T-helper 1 cell (primary cell): ENCODE results near the gene RNASE11.
"Not testable (repeated sequence)": the region's sequence is repeated elsewhere in the genome, so short reads cannot be mapped to it uniquely, and the experiment has no call there.

Experiments
- DNase-seq, 5 donors: peaks; one replicate each; pipeline ENCODE4 v3.0.0-alpha.2; 2012 to 2020
- total RNA-seq, 4 donors: gene quantifications; one replicate each; lab custom pipeline; 2026; lab: John Stamatoyannopoulos, UW

The RNASE11 gene
- total RNA-seq, result 0 reads per million in 4 donors

DNA sequence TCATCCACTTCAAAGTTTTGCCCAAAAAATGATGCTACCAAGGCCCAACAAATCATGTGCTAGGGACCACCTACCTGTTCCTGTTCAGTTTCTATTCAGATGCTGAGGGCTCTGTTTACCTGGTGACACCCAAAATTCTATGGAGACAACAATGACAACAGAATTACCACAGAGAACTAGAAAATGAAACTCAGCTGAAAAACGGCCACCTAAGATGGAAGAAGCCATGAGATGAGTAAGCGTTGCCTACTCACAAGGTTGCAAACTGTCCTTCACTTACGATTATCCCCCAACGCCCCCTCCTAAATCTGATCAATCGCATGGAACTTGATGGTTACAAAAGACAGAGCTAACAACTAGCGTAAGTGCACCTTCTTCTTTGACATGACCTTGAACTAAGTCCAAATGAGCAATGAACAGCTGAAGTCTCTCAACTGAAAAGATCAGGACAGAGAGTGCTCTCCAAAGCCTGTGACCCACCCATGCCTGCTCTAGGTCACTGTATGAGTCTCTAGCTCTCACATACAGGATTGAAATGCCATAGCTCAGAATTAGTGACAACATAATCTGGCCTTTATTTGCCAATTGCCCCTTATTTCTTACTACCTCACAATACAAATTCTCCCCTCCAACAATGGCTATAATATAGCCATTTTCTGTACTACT, at the start of gene RNASE11:
Gene RNASE11 (minus strand): TSS at position 513 of the 666 bp plus-strand sequence.
- DNase-seq, result peak in 1 of 5 donors; percentile 16

DNA sequence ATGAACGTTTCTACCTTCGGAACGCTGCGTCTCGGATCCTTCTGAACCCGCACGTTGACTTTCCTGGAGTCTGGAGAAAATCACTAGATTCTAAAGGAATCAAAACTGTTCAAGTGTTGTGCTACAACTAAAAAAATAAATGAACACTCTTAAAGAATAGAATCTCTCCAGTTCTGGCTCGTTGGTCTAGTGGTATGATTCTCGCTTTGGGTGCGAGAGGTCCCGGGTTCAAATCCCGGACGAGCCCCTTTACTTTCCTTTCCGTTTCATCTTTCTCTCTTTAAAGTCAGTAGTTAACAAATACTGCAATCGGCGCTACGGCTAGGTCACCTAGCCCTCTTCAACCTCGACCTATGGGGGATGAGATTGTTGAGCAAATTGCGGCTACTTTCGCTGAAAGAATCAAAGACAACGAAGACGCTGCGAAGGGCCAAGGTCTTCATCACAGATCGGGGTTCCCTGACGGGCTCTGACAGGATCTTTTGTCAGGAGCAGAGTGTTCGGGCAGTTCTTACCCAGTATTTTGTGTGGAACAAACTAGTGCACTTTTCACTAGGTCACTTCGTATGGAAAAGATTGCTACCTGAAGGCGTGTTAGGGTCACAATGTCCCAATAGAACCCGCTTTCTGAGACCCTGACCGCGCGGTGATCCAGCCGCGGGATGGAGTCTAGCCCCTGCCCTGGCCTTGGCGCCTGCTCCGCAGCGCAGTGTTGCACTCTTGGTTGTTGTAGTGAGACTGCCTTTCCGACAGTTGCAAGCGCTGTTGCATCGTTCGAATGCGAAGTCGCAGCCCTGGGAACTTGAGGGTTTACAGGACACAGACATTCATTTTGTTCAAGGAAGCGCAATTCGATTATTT, 45.3 kb upstream of the RNASE11 start:
- peak in 3 of 5 donors; percentile 29 to 84 (median 50) for DNase-seq

DNA sequence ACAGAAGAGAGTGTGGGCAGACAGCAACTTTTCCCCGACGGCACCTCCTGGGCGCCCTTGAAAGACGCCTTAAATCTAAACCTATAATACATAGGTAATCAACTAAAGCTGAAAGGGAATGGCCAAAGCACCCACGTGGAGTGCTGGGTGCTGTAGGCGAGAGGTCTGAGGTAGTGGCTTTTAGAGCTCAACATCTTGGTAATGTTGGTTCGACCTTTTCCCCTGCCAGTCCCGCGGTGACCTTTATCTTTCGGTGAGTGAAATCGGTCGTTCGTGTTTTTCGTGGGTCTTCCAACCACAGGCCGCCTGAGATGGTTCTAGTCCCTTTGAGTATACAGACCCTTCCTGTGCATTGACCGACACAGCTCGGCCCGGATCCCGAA, 44.6 kb upstream of the RNASE11 start:
- no peak for DNase-seq

DNA sequence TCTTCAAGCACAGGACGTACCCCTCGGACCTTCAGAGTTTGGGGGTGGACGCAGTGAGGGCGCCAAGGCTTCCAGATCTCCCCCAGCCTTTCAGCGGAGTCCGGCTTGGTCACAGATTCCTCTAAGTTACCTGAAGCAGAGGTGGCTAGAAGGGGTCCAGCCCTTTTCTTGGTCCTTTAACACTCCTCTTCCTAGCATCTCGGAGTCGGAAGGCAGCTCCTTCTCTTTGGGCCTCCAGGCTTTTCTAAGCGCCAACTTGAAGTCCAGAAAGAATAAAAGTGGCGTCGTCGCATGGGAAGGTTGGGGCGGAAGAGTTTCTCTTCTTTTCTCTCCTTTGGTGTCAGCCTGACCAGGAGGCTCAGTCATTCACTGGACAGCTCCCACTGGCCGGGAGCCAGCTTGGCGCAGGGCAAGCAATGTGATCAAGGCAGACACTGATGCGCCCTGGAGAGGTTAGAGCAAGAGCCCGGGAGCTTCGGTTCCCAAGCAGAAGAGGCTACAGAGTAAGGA, 44.1 kb upstream of the RNASE11 start:
- DNase-seq, result no peak

DNA sequence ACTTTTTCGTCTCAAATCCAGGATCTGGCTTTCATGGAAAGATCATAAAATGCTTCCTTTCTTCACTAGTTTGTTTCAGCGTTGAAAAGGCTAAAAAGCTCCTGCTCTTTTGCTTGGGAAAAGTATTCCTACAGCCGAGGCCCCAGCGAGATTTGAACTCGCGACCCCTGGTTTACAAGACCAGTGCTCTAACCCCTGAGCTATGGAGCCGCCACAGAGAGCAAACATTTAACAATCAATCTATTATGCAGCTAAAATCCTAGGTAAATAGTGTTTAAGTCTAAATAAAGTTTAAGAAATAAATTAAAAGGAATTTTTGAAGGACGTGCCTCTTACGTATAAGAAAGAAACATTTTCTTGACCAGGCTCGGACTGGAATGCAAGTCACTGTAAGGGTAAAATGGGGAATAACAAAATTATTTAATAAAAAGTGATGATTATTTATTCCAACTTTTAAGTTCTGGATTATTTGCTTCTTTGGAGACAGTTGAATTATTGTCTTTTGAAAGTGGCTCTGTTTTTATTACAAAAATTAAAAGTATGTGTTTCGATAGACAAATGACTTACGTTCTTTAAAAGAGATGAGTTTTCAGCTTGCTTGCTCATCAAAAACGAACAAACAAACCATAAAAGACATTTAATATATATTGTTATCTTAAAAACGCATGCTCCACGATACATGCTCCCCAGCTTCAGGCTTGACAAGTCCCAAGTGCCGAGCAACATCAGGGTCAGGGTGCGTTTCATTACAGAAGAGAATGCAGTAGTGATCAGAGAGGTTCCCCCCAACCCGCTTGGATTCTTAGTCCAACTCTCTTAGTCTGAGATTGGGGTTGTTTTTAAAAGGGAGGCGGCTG, 43.5 kb upstream of the RNASE11 start:
- DNase-seq, result peak in 2 of 5 donors; percentile 35 to 49

DNA sequence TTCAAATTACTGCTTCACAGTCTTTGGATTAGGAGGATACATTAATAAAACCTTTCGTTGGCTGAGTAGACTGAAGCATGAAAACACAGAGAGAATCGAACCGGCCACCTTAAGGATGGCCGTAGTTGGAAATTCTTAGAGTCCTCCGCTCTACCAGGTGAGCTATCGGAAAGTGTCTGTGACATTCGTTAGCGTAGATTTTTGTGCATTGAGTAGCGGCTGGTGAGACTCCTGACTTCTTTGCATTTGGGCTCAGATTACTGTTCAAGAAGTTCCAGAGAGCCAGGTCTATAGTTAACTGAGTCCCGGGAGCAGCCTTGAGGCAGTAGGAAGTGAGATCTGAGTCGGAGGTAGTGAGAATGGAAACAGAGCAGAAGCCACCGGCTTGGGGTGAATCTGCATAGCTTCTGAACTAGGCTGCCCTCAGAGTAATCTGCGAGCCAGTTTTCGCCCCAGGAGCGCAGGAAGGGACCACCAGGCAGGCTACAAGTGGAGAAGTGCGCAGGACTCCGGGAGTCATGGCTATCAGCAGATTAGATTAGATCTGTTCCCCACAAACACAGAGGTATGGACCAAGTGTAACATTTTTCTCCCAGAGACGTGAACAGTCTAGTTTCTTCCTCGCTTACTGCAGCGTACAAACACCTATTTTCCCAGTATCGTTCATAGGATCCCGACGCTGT, 42.7 kb upstream of the RNASE11 start:
- DNase-seq, result peak in 1 of 5 donors; percentile 46

DNA sequence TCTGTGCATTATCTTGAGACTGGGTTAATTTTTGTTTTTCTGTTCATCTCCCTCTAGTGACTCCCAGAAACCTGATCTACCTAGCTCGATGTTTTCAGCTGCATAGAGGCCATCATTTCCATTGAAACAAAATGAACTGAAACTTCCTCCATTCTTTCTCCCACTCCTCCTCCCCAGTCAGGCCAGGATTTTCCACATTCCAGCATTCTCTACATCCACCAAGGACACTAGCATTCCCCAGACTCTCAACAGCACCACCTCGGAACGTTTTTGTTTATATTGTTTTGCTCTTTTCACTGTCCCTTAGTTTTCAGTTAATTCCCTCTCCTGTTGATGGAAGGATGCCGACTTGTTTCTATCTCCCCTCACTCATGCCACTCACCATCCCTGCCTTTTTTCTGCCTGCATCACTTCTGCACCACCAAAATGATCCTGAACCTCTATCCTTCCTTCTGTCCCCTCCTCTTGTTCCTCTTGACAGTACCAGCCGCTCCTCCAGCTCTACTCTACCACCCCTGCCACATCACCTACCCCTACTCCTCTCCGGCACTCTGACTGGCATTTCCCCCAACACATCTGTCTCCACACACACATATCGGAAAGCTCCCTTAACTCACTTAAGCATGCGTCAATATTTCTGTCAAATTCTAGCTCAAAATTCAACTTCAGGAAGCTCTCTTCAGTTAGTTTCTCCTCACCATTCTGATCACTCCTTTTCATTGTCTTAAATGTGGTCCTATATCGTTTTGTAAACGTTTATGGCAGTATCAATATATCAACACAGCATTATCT, 40.5 kb upstream of the RNASE11 start:
- DNase-seq, result no peak

DNA sequence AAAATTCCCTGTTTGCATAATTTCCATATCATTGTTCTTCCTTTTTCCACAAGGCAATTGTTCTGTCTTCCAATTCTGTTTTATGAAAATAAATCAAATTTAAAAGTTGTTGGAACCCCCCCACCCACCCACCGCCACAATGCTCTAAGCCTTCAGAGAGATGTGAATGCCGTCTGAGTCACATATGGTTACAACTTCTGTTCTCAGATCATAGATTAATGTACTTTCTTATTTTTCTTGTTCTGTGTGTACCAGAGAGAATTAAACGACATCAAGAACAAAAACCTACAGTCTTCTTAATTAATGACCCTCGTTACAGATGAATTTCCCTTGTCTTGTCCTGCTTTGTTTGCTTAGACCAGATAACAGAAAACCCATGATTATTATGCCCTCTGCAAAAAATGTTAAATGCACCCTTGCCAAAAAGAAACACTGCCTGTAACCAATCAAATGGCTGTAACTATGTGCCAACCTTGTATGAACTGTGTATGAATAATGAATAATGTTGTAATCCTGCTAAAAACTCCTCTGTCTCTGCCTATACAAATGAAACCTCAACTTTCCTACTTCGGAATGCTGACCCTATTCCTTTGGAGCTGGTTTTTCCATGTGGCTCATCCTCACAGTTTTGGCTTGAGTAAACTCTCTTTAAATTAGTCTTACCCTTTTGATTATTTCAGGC, 39.7 kb upstream of the RNASE11 start:
- no peak for DNase-seq

DNA sequence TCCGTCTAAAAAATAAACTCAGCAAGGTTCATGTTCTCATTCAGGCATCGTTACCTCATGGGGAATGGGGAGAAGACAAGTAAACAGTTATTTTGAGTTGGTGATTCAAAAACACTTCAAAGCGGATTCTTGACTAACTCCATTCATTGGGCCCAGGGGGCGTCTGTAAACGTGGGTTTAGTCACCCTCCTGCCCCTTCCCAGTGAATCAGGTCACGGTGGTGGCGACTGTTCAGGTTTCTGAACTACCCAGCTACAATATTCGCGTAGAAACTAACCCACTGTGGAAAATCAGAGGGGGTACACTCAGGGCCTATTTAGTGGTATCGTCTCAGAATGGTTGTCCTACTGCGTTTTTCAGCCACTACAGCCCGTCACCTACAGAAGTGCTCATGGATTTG, 38.5 kb upstream of the RNASE11 start:
- DNase-seq, result no peak

DNA sequence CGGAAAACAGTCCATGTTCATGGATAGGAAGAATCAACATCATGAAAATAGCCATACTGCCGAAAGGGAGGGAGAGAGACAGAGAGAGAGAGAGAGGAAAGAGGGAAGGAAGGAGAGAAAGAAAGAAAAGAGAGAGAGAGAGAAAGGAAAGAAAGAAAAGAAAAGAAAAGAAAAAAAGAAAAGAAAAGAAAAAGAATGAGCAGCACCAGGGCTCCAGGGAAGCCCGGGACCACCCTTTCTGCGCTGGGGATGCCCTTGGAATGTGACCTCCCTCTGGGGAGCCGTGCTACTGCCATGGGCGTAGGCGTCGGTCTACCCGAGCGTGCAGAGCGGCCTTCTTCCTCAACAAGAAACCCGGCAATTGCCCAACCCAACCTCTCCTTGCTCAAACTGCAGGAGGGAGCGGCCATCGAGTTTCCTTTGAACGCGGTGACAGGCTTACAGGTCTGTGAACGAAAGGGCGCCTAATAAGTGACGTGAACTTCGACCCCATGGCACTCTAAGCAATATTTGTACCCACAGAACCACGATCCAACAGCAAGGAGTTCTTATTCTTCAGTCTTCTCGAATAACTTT, 36.8 kb upstream of the RNASE11 start:
- peak in 2 of 5 donors; percentile 39 to 66 for DNase-seq

DNA sequence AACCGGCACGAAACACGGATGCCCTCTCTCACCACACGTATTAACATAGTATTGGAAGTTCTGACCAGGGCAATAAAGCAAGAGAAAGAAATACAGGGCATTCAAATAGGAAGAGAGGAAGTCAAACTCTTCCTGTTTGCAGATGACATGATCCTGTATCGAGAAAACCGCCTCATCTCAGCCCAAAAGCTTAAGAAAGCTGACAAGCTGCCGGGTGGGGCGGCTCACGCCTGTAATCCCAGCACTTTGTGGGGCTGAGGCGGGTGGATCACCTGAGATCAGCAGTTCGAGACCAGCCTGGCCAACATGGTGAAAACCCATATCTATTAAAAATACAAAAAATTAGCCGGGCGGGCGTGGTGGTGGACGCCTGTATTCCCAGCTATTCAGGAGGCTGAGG, 36.0 kb upstream of the RNASE11 start:
- peak in 1 of 5 donors; percentile 36 for DNase-seq

DNA sequence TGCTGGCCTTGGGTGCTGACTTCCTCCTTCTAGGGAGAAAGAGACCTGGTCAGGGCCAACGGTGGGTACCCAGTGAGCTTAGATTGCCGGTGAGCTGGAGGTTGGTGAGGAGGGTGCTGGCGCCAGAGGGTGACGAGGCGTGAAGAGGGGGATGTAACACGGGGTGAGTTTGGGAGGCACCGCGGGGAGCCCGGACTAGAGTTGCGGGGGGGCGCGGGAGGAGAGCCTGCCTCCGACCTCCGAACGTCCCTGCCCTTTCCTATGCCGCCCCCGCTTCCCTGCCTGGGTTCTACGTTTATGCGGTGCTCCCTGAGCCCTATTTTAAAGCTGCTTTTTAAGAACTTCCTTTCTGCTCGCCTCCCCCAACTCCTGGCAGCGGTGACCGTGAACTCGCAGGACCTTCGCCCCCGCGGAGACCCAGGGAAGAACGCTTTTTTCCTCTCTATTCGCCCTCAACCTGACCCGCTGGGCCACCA, 35.1 kb upstream of the RNASE11 start:
- no peak for DNase-seq

DNA sequence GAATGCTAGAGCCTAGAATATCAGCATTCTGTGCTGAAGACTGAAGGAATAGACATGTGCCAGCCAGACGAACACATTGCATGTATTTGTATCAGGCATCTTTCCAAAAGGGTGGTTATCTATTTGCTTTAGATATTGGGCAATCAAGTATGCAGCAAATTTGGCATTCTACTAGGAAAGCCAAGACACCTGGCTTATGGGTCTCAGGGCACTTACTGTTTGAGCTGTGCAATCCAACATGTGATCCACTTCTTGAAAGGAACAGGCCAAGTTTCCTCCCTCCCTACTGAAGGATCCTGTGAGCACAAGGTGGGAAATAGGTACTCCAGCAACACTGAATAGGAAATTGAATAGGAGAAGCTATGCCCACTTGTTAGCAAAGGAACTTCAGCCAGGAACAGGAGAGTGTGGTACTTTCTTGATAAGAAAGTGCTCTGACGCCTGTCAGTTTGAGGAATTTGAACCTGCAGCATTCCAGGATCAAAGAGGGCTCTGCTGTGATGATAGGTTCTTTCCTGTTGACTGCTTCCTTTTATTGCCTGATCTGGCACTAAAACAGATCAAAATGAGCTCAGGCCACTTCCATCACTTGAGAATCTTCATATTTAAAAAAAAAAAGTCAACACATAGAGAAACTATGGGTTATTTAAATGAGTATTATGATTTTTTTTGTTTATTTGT, 33.1 kb upstream of the RNASE11 start:
- DNase-seq, result no peak

DNA sequence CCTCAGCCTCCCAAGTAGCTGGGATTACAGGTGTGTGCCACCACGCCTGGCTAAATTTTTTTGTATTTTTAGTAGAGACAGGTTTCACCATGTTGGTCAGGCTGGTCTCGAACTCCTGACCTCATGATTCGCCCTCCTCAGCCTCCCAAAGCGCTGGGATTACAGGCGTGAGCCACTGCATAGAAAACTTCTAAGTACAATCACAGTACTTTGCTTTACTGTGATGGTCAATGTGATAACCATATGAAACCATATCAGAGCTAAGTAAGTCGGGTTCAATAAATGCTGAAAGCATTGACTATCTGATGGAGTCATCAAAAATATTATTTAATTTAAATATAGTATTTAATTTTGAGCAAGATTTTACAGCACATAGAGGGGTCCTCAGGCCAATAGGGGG, 31.9 kb upstream of the RNASE11 start:
- not testable (repeated sequence) for DNase-seq

DNA sequence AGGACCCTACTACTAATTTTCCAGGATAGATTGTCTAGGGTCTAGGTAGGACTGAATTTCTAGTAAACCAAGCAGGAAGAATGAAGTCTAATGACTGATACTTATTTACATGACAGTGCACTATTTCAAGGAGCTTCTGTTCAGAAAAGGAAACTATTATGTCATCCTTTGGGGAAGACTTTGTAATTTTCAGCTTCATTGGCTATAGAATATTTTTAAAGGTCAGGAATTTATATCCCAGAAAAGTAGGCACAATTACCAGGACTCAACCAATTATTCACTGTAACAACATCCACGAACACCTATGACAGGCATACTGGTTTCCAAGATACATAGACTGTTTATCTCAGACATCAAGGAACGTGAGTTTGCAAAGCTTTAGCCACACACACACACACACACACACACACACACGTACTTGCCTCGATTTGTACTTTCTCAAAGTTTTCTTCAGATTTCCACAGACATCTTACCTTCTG, 30.5 kb upstream of the RNASE11 start:
- DNase-seq, result no peak

DNA sequence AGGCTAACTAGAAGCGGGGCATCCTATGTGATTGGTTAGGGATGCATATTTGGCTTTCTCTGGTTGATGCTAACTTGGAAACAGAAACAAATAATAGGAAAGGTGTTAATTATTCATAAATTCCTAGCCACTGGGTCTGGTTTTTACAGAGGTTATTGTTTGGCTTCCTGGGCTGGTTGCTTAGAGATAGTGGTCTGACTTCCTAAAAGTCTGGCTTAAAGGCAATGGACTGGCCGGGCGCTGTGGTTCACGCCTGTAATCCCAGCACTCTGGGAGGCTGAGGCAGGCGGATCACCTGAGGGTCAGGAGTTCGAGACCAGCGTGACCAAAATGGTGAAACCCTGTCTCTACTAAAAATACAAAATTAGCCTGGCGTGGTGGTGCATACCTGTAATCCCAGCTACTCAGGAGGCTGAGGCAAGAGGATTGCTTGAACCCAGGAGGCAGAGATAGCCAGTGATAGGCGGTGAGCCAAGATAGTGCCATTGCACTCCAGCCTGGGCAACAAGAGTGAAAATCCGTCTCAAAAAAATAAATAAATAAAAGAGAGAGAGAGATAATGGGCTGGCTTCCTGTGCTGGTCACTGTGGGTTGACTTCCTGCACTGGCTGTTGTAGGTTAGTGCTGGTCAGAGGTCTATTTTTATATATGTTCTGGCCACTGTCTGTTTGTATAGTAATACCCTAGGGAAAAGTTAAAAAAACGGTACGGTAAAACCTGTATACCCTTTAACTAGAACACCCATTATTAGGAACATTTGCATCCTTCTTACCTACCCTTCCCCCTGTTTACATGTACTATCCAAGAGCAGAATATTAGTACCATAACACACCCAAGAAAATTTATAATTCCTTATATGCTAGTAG, 29.6 kb upstream of the RNASE11 start:
- no peak for DNase-seq

DNA sequence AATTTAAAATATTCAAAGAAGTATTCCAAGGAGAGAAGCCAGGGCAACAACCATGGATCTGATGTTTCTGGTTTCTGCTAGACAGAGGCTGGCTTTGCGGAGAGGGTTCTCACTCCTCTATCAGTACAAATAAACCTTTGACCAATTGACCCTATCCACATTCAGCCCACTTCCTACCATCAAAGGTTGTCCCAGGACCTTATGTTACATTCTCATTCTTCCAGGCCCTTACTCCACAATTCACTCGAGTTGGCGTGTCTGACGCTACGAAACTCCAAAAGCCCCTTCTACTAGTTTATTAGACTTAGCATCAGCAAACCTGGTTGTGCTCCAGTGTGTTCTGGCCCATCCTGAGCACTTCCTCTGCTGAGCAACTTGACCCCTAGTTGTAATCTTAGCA, 28.2 kb upstream of the RNASE11 start:
- DNase-seq, result no peak

DNA sequence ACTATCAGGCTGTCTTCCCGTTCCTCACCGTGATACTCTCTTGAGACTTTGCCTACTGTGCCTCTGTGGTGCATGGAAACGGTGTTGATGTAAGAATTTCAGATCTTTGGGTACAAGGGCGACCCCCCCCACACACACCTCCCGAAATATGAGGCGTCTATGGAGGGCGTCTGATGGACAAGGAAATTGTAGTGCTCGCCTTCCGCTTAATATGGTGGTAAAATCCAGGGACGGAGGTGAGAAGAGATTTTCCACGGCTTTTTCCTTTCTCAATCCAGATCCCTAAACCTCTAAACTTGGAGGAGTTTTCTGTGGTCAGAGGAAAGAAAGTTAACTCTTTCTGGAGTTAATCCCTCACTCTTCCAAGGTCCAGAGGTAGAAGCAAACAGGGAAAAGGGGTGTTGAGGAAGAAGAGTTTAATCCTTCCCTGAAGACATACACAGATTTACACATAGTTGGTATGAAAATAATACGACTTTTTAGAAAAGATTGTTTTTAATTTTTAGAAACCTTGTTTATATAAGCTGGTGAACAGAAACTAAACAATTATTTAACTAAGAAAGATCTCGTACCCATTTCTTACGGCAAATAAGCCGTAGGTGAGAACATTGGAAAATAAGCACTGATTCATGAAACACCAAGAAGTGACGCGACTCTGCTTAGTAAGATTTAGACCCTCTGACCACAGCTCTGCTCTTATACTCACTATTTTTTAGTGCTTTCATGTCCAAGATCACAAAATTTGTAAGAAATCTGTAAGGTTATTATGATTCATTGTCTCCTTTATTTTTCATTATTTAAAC, 26.4 kb upstream of the RNASE11 start:
- no peak for DNase-seq
